HG03280 (cell line): ENCODE results near the gene AMIGO1.

ENCODE experiments used
- ATAC-seq: cut with Tn5 transposase; IDR thresholded peaks from one replicate; pipeline ENCODE4 v1.9.1; 2021; ENCODE audit warnings: mild to moderate bottlenecking, moderate library complexity; ENCODE audit not compliant: unreplicated experiment

The AMIGO1 gene

DNA sequence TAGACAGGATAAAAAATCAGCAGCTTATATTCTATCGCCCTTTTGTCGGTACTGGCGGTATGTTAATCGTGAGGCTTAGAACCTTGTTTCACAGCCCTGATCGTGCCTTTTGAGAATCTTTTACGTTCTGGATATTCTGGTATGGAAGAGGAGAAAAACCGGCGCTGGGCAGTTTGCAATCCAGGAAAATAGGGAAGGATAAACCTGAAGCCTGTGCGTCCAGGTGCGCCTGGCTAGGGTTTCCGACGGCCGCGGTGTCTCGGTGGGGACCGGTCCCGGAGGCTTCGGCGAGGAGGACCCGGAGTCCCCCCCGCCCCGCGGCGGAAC is 43.4 kb downstream of the AMIGO1 start:
- no peak for ATAC-seq

DNA sequence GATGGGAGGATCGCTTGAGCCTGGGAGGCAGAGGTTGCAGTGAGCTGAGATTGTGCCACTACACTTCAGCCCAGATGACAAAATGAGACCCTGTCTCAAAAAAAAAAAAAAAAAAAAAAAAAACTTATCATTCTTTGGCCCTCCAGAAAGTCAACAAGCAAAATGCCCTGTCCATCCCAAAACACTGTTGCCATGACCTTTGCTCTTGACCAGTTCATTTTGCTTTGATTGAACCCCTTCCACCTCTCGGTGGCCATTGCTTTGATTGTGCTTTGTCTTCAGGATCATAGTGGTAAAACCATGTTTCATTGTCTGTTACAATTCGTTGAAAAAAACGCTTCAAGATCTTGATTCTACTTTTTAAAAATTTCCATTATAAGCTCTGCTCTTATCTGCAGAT is 51.7 kb downstream of the AMIGO1 start:
- ATAC-seq, result no peak

DNA sequence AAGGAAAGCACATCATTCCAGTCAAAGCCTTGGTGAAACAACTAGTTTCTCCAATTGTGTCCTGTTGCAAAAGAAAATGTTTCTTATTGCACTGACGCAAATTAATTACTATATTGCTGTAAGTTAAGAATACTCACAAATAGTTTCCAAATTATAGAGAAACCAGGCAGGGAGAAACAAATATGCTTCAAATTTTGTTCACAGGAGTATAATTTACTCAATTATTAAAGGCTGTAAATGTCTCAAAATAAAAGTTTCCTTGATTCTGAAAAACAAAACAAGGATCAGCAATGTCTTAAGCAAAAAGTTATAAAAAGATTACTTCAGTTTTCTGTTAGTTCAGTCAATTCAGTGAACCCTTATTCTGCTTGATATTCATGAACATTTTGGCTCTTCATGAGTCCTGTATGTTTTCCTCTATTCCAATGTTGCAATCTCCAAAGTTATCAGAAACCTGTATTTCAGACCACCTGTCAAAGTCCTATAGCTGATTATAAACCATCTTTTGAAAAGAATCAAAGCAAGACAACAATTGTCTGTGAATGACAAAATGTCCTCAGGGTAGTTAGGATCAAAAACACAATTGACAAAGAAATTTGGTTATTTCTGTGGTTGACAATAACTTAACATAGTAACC is 54.9 kb downstream of the AMIGO1 start:
- no peak for ATAC-seq
